Measurements from ENCODE around the gene CEP152.
A peak's percentile ranks its signal among the peaks of the same experiment; 100 is the strongest.

DNA sequence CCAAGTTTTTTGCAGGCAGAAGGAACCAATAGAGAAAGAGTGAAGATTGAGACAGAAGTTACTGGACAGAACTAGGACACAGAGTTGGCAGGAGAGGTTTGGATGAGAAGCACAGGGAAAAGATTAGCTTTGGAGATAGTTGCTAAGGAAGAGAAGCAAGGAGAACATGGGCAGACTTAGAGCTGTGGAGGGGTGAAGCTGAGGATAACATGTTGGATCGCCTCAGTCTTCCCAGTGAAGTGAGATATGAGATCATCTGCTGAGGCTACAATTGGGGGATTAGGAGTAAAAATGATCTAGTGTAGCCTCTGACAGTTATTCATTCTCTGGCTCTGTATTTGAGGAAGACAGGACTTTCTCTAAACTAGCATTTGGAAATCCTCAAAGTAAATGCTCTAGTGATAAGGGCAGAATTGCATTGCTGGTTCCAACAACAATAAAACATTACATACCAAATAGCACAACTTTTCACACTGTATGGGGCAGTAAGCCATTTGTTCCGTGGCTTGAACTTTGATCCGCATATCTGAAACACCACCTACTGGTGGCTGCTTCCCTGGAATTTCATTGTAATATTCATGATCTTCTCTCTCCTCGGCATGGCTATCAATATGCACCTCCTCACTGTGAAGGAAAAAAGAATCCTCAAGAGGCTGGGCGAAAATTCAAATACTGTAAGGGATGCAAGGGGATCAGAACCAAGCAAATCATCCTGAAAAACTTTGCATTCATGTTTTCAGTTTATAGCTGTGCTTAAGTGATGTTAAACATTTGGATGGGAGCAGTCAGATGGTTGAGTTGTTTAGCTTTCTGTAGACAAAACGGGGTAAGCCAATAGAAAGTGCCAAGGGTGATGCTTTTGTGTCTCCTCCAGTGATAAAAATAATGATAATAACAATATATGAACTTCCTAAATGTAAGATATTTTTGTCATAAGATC, 44.9 kb upstream of the CEP152 start:
- TF ChIP-seq RXRA (IDR thresholded peaks at IDR 0.05): peak; percentile 23 to 42
- TF ChIP-seq CTCF (IDR thresholded peaks at IDR 0.05; ENCODE audit: low read depth, low read length, missing input control): peak; percentile 55
- TF ChIP-seq ATF3 (IDR thresholded peaks at IDR 0.05): no peak
- no peak for TF ChIP-seq YY1 (IDR thresholded peaks at IDR 0.05)
- TF ChIP-seq SP1 (IDR thresholded peaks at IDR 0.05): peak; percentile 40
- no peak for TF ChIP-seq TAF1 (conservative IDR thresholded peaks at IDR 0.05)
- no peak for TF ChIP-seq REST (IDR thresholded peaks at IDR 0.05)
